OCI-M2 (cell line): ENCODE results near the gene ZFAND4.
"Not testable (repeated sequence)": the region's sequence is repeated elsewhere in the genome, so short reads cannot be mapped to it uniquely, and the experiment has no call there.

Experiments
- DNase-seq: peaks from one replicate; lab custom pipeline; 2025; ENCODE audit not compliant: unreplicated experiment; lab: John Stamatoyannopoulos, UW

The ZFAND4 gene

DNA sequence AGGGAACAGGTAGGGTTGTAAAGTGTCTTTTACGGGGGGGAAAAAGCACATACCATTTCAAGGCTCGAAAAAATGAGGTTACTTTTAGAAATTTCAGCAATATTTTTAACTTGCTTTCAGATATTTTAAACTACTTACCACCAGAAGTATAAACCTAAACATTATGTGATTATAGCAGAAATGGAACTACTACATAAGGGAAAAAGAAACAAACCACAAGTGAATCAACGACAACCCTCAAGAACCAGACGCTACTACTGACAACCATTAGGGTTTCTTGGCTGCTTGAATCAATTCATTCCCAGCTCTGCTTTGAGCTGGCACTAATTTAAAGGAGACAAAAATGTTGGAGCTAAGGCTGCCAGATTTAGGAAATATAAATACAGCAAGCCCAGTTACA is 80.1 kb downstream of the ZFAND4 start:
- DNase-seq: no peak

GRCh38 chr10:45591280-45591679 is 81.3 kb downstream of the ZFAND4 start:
- no peak for DNase-seq

DNA sequence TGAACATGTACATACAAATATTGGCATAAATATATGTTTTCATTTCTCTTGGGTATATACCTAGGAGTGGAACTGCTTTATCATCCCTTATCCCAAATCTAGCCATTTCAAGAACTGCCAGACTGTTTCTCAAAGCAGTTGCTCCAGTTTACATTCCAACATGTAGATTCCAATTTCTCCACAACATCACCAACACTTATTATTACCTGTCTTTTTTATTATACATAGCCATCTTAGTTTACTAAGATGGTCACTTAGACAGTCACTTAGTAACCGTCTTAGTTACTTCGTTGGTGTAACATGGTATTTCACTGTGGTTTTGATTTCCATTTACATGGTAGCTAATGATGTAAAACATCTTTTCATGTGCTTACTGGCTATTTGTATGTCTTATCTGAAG is 82.7 kb downstream of the ZFAND4 start:
- no peak for DNase-seq

GRCh38 chr10:45589009-45589408 is 83.6 kb downstream of the ZFAND4 start:
- DNase-seq: no peak

DNA sequence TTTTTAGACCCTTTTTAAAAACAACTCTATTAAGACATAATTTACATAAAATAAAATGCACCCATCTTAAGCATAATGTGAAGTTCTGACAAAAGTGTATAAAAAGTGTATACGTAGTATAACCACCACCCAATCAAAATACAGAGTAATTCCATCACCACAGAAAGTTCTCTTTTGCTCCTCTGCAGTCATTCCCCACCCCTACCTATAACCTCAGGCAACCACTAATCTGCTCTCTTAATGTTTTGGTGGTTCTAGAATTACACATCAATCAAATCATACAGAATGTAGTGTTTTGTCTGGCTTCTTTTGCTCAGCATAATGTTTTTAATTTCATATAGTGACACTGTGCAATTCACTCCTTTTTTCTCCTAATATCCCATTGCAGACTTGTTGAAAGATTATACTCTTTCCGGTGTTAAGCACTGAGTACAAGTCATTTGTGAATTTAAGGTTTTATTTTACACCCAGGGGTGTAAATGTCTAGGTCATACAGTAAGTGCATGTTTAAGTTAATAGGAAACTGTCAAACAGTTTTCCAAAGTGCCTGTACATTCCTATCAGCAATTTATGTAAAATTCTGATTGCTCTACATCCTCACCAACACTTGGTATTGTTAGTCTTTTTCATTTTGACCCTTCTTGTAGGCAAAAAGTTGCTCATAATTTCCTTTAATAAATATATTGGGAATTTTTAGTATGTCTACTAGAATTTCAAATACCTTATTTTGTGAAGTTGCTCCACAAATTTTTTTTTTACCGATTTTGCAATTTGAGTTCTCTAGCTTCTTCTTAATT is 86.3 kb downstream of the ZFAND4 start:
- DNase-seq: no peak

- no peak for DNase-seq
These were observed 87.4 kb downstream of the ZFAND4 start for GRCh38 chr10:45585131-45585530.

- no peak for DNase-seq
These were observed 90.2 kb downstream of the ZFAND4 start for GRCh38 chr10:45582386-45582781.

DNA sequence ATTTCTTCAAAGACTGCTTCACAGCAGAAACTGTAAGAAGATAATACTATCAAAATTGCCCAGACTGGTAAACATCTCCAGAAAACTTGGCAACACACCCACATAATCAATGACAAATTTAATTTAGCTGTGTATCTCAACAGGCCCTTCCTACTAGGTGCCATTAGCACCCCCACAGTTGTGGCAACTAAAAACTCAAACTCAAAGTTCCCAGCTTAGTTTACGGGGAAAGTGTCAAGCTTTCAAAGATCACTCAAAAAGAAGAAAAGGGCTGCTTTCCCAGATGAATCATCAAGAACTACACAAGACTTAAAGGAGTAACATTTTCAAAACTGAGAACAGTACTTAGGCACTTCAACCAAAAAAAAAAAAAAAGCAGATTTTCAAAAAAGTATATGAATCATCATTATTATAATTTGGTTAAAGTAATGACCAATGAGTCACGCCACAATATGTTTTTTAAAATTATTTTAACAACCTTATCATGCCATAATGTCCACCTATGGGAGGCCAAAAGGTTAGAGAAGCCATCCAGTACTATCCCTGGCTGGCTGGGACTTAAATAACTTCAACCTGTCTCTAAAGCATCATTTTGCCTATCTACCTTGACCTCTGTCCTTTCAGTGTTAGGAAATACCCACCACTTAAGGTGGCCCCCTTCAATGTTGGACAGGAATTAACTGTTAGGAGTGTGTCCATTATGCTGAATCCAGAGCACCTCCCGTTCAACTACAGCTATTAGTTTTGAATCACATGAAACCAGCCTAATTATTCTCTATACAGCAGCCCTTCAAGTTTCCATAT is 90.8 kb downstream of the ZFAND4 start:
- no peak for DNase-seq

GRCh38 chr10:45581216-45581549 is 91.4 kb downstream of the ZFAND4 start:
- no peak for DNase-seq

GRCh38 chr10:45580371-45581215 is 92.0 kb downstream of the ZFAND4 start:
- no peak for DNase-seq

DNA sequence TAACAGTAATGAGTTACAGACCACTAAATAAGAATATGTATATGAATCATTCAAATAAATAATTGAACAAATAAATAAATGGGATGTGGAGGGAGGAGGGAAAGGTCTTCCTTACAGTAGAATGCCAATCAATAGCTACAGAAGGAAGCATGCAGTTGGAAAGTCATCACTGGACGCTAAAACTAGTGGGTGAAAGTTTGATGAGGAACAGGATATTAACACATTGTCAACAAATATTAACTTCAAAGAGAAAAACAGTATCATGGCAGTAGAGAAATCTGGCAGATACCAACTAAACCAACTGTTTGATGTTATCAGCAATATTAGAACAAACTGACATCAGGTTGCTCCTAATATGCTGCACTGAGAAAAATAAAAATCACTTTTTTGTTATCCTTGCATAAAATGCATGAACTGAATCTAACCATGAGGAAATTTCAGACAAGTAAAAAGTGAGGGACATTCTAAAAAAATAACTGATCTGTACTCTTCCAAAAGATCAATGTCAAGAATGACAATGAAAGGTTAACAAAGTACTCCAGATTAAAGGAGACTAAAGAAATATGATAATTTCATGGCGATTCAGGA is 94.1 kb downstream of the ZFAND4 start:
- no peak for DNase-seq

GRCh38 chr10:45575966-45576597 is 96.5 kb downstream of the ZFAND4 start:
- DNase-seq: no peak

- DNase-seq: not testable (repeated sequence)
These were observed 97.4 kb downstream of the ZFAND4 start for GRCh38 chr10:45575032-45575761.

GRCh38 chr10:45569471-45569870 is 103.1 kb downstream of the ZFAND4 start:
- DNase-seq: no peak

DNA sequence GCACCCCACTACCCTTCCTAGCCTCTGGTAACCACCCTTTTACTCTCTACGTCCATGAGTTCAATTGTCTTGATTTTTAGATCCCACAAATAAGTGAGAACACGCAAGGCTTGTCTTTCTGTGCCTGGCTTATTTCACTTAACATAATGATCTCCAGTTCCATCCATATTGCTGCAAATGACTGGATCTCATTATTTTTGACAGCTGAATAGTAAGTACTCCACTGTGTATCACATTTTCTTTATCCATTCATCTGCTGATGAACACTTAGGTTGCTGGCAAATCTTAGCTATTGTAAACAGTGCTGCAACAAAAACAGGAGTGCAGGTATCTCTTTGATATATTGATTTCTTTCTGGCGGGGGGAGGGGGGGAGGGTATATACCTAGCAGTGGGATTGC is 106.2 kb downstream of the ZFAND4 start:
- DNase-seq: no peak
